Neuron (in vitro differentiated cells): ENCODE measurements around the gene YY2.
"Not testable (repeated sequence)": the region's sequence is repeated elsewhere in the genome, so short reads cannot be mapped to it uniquely, and the experiment has no call there.

Source experiments
- H2AFZ ChIP-seq: one replicate; pipeline ENCODE4 v1.6.1; 2013; ENCODE audit warnings: low read depth, mild to moderate bottlenecking, inconsistent platforms, low read length, moderate library complexity
- H3K27me3 ChIP-seq: one replicate; pipeline ENCODE4 v1.6.1; 2013; ENCODE audit warnings: low read length; ENCODE audit not compliant: insufficient read depth
- H3K36me3 ChIP-seq: one replicate; pipeline ENCODE4 v1.6.1; 2013; ENCODE audit warnings: low read length; ENCODE audit not compliant: insufficient read depth
- H3K4me1 ChIP-seq: one replicate; pipeline ENCODE4 v1.6.1; 2013; ENCODE audit warnings: low read length; ENCODE audit not compliant: insufficient read depth
- H3K4me3 ChIP-seq: 2 replicates; pipeline ENCODE4 v1.5.1; 2013; ENCODE audit warnings: mild to moderate bottlenecking, low read length, moderate library complexity
- H3K9me3 ChIP-seq: one replicate; pipeline ENCODE4 v1.6.1; 2013; ENCODE audit warnings: low read length

YY2 gene

GRCh38 chrX:21843179-21843578, 12.6 kb upstream of the YY2 start:
- H3K9me3 ChIP-seq, result no peaks in the 10 kb centered on the region

DNA sequence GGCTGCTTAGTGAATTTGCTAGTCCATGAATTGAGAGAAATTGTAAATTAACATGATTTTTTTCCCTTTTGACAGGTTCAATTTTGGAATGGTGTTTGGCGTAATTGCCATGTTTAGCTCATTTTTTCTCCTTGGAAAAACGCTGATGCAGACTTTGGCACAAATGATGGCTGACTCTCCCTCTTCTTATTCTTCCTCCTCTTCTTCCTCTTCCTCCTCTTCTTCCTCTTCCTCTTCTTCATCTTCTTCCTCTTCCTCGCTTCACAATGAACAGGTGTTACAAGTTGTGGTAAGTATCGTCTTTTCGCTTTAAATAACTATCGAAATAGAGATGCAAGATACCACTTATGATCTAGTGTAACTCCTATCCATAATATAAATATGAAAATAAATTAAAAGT, 10.7 kb upstream of the YY2 start:
- Histone ChIP-seq H3K27me3 (no peaks in the 10 kb centered on the region), H3K4me3 (no peak overlapping the region), H3K36me3 (peaks cover 8% of the 10 kb centered on the region), H2AFZ (no peak overlapping the region), H3K4me1 (peaks cover 8% of the 10 kb centered on the region), H3K9me3 (no peaks in the 10 kb centered on the region)

More at GRCh38 chrX:21843179-21843578, 12.6 kb upstream of the YY2 start:
- peaks cover 8% of the 10 kb centered on the region for H3K36me3 ChIP-seq
- no peak overlapping the region for H3K4me3 ChIP-seq
- H3K27me3 ChIP-seq, result no peaks in the 10 kb centered on the region
- H2AFZ ChIP-seq, result no peak overlapping the region
- H3K4me1 ChIP-seq, result peaks cover 8% of the 10 kb centered on the region

- peaks cover 13% of the 10 kb centered on the region for H3K36me3 ChIP-seq
Observed at GRCh38 chrX:21847342-21847741, 8.4 kb upstream of the YY2 start.

GRCh38 chrX:21853578-21853977, 2.2 kb upstream of the YY2 start:
- peaks cover 26% of the 10 kb centered on the region for H3K36me3 ChIP-seq

More at GRCh38 chrX:21847342-21847741, 8.4 kb upstream of the YY2 start:
- Histone ChIP-seq H3K4me1 (no peaks in the 10 kb centered on the region), H2AFZ (no peak overlapping the region), H3K9me3 (no peaks in the 10 kb centered on the region), H3K27me3 (no peaks in the 10 kb centered on the region), H3K4me3 (no peak overlapping the region)

GRCh38 chrX:21856504-21856903, 717 bp downstream of the YY2 start:
- no peaks in the 10 kb centered on the region for H3K4me1 ChIP-seq

More at GRCh38 chrX:21853578-21853977, 2.2 kb upstream of the YY2 start:
- Histone ChIP-seq H3K4me3 (no peak overlapping the region), H3K9me3 (peaks cover 9% of the 10 kb centered on the region), H3K4me1 (no peaks in the 10 kb centered on the region), H3K27me3 (no peaks in the 10 kb centered on the region), H2AFZ (no peak overlapping the region)

GRCh38 chrX:21863241-21863640, 7.5 kb downstream of the YY2 start:
- H3K9me3 ChIP-seq, result no peaks in the 10 kb centered on the region
- peaks cover 2% of the 10 kb centered on the region for H3K36me3 ChIP-seq
- no peak overlapping the region for H3K4me3 ChIP-seq
- H3K4me1 ChIP-seq, result no peaks in the 10 kb centered on the region
- no peaks in the 10 kb centered on the region for H3K27me3 ChIP-seq
- no peak overlapping the region for H2AFZ ChIP-seq

More at GRCh38 chrX:21856504-21856903, 717 bp downstream of the YY2 start:
- Histone ChIP-seq H3K36me3 (peaks cover 28% of the 10 kb centered on the region), H3K4me3 (no peak overlapping the region), H3K9me3 (peaks cover 9% of the 10 kb centered on the region), H3K27me3 (no peaks in the 10 kb centered on the region), H2AFZ (no peak overlapping the region)

- Histone ChIP-seq H2AFZ (no peak overlapping the region), H3K4me1 (no peaks in the 10 kb centered on the region), H3K36me3 (no peaks in the 10 kb centered on the region), H3K9me3 (no peaks in the 10 kb centered on the region), H3K4me3 (no peak overlapping the region), H3K27me3 (no peaks in the 10 kb centered on the region)
Observed at GRCh38 chrX:21865436-21865835, 9.6 kb downstream of the YY2 start.

DNA sequence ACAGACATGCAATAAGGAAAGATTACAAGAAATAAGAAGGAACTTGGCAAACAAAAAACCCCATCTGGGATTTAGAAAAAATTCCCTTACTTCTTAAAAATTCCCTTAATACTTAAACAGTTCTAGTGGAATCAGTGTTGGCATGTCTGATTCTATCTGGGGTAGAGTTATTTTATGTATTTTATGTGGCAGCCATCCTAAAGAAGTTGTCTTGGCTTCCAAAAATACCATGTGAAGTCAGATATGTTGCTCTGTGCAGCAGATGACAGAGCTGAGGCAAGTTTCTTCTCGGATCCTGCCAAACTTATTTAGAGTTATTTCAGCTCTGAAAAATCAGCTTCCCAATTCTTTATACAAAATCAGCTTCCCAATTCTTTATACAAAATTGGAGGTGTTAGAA, 14.7 kb downstream of the YY2 start:
- Histone ChIP-seq H3K27me3 (no peaks in the 10 kb centered on the region), H3K4me1 (no peaks in the 10 kb centered on the region), H3K4me3 (no peak overlapping the region), H3K36me3 (no peaks in the 10 kb centered on the region), H3K9me3 (no peaks in the 10 kb centered on the region), H2AFZ (no peak overlapping the region)

DNA sequence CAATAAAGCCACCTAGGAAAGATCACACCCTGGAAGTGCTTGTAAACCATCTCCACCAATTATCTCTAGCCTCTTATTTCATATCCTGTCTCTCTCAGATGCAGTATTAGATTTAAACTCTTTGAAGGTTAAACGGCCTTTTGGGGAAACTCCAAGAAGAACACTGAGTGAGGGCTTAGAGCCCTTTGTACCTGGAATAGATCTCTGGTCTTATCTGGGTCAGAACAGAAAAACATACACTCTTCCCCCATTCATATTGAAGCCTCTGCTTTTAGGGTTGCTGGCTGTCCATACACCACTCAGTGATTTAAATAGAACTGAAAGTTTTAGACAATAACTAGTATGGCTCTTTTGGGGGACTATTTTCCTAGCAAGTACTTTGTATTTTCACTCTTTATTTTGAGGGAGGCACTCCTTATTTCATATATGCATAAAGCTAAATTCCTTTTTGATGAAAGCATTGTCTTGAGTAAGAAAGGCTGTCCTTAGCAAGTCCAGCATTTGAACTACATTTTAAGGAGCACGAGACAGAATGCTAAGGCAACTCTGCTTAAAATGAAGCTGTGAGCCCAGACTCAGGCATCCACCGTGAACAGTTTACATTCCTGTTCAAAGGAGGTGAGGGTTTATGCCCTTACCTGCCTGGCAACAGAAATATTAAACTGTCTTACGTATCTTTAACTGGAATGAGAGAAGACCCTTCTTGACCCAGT, 17.4 kb downstream of the YY2 start:
- Histone ChIP-seq H3K4me1 (no peaks in the 10 kb centered on the region), H3K4me3 (no peak overlapping the region), H3K9me3 (no peaks in the 10 kb centered on the region), H3K27me3 (no peaks in the 10 kb centered on the region), H2AFZ (no peak overlapping the region), H3K36me3 (no peaks in the 10 kb centered on the region)

DNA sequence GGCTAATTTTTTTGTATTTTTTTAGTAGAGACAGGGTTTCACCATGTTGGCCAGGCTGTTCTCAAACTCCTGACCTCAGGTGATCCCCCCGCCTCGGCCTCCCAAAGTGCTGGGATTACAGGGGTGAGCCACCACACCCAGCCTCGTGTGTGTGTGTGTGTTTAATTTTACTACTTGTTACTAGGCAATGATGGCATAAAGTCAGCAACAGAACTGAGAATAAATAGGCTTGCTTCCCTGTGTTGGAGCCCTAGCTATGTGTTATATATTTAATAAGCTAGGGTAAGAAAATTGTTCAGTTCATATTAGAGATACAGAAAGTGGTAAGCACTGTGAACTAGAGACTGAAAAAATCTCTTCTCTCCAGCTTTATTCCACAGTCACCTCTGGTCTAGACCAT, 18.4 kb downstream of the YY2 start:
- not testable (repeated sequence) for H3K4me1 ChIP-seq, H3K27me3 ChIP-seq, H3K4me3 ChIP-seq, H3K9me3 ChIP-seq, H3K36me3 ChIP-seq, H2AFZ ChIP-seq

DNA sequence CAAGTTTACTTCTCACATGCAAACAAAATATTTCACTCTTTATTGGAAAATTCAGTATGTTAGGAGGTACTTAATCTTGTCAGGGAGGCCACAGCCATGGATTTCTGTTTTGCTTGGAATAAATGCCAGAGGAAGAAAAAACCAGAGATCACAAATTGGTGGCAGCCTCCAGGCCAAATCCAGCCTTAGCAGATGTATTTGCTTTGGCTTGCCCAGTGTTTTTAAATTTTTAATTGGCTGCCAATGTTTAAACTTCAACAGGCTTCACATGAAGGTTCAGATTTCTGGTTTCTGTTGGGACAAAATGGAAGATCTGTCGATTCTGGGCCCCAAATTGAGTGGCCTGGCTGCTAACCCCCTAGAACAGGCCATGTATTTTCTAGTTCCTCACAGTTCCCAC, 19.2 kb downstream of the YY2 start:
- Histone ChIP-seq H3K36me3 (no peaks in the 10 kb centered on the region), H3K27me3 (no peaks in the 10 kb centered on the region), H3K4me1 (no peaks in the 10 kb centered on the region), H2AFZ (no peak overlapping the region), H3K9me3 (no peaks in the 10 kb centered on the region), H3K4me3 (no peak overlapping the region)

DNA sequence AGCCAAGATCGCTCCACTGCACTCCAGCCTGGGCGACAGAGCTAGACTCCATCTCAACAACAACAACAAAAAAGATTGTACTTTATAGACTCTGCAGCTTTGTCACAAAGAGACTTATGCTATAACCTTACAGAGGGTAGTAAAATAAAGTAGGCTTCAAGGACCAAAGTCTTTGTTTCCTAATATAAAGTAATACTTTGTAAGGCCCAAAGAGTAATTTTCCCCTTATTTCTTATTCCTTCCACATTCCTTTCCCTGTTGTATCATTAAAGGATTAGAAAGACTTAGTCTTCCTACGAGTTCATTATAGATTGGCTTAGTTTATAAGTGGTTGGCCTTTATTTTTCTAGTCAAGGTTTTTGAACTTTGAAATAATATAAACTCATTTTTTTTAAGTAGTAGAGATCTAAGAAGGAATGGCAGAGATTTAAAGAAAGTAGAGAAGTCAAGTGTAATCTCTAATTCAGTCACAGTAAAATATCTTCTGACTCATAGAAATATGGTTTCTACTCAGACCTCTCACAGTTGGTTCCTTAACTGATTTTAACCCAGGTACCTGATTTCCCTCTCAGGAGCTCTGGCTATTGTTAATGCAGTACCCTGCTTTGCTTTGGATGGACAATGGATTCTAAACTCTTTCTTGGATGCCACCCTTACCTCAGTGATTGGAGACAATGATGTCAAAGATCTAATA, 26.2 kb downstream of the YY2 start:
- H3K4me1 ChIP-seq, result peaks cover 38% of the 10 kb centered on the region
- H3K27me3 ChIP-seq, result no peaks in the 10 kb centered on the region
- H3K36me3 ChIP-seq, result no peaks in the 10 kb centered on the region
- no peak overlapping the region for H2AFZ ChIP-seq
- H3K9me3 ChIP-seq, result no peaks in the 10 kb centered on the region
- H3K4me3 ChIP-seq, result no peak overlapping the region

DNA sequence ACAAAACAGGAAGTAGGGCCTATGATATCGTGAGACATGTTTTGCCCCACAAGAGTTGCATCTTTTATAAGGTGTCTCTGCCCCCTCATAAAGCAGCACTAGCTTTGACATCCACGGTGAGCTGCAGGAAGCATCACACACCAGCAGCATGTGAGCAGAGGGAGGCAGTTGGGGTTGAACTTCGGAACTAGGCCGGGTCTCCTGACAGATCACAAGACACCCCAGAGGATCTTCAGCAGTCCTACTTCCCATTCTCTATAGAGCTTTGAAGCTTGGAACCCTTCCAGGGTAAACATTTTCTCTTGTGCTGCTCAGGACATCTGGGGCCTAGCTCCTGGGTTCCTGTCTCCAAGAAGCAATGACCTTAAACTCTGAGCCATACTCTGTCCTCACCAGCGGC, 27.5 kb downstream of the YY2 start:
- Histone ChIP-seq H3K4me1 (peaks cover 49% of the 10 kb centered on the region), H3K4me3 (no peak overlapping the region), H2AFZ (no peak overlapping the region), H3K27me3 (no peaks in the 10 kb centered on the region), H3K9me3 (no peaks in the 10 kb centered on the region), H3K36me3 (no peaks in the 10 kb centered on the region)
